ENCODE data around the gene NLGN2.

DNA sequence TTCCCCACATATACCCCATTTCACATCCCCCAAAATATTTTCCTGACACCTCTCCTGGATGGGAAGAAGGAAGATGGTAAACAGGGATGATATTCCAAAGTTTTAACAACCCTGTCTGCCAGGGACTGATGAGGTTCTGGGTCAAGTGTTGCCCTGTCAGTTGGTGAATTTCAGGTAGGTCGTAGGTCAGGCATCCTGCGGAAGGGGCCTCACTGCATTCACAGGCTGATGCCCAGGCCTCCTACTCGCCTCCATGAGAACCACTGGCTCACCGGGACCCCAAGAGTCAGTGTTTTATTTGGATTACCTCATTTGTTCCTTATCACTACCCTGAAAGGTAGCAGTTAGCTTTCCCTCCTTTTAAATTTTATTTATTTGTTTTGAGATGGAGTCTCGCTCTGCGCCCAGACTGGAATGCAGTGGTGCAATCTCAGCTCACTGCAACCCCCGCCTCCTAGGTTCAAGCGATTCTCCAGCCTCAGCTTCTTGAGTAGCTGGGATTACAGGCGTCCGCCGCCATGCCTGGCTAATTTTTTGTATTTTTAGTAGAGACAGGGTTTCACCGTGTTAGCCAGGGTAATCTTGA lies 61.3 kb downstream of the NLGN2 start:
- no peak for TF ChIP-seq EZH2phosphoT487 (IDR thresholded peaks at IDR 0.05; ENCODE audit: unreplicated experiment)
- TF ChIP-seq, protein P1, sequence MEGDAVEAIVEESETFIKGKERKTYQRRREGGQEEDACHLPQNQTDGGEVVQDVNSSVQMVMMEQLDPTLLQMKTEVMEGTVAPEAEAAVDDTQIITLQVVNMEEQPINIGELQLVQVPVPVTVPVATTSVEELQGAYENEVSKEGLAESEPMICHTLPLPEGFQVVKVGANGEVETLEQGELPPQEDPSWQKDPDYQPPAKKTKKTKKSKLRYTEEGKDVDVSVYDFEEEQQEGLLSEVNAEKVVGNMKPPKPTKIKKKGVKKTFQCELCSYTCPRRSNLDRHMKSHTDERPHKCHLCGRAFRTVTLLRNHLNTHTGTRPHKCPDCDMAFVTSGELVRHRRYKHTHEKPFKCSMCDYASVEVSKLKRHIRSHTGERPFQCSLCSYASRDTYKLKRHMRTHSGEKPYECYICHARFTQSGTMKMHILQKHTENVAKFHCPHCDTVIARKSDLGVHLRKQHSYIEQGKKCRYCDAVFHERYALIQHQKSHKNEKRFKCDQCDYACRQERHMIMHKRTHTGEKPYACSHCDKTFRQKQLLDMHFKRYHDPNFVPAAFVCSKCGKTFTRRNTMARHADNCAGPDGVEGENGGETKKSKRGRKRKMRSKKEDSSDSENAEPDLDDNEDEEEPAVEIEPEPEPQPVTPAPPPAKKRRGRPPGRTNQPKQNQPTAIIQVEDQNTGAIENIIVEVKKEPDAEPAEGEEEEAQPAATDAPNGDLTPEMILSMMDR (conservative IDR thresholded peaks at IDR 0.05; ENCODE audit: low read depth in 2 of 2) = no peak
- no peak for TF ChIP-seq NANOG (IDR thresholded peaks at IDR 0.05; ENCODE audit: borderline replicate concordance)
- TF ChIP-seq ZNF114 (CRISPR knock-in tag; IDR thresholded peaks at IDR 0.05) = no peak
- TF ChIP-seq, protein P2, sequence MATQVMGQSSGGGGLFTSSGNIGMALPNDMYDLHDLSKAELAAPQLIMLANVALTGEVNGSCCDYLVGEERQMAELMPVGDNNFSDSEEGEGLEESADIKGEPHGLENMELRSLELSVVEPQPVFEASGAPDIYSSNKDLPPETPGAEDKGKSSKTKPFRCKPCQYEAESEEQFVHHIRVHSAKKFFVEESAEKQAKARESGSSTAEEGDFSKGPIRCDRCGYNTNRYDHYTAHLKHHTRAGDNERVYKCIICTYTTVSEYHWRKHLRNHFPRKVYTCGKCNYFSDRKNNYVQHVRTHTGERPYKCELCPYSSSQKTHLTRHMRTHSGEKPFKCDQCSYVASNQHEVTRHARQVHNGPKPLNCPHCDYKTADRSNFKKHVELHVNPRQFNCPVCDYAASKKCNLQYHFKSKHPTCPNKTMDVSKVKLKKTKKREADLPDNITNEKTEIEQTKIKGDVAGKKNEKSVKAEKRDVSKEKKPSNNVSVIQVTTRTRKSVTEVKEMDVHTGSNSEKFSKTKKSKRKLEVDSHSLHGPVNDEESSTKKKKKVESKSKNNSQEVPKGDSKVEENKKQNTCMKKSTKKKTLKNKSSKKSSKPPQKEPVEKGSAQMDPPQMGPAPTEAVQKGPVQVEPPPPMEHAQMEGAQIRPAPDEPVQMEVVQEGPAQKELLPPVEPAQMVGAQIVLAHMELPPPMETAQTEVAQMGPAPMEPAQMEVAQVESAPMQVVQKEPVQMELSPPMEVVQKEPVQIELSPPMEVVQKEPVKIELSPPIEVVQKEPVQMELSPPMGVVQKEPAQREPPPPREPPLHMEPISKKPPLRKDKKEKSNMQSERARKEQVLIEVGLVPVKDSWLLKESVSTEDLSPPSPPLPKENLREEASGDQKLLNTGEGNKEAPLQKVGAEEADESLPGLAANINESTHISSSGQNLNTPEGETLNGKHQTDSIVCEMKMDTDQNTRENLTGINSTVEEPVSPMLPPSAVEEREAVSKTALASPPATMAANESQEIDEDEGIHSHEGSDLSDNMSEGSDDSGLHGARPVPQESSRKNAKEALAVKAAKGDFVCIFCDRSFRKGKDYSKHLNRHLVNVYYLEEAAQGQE (IDR thresholded peaks at IDR 0.05; ENCODE audit: unreplicated experiment) = no peak
- TF ChIP-seq POLR2AphosphoS5 (IDR thresholded peaks at IDR 0.05; ENCODE audit: low read depth) = no peak
- TF ChIP-seq JUNB (IDR thresholded peaks at IDR 0.05; ENCODE audit: unreplicated experiment) = no peak

Measured in GM23338 (cell line).